Inflammatory macrophage treated with lipopolysaccharide for 4 hours (primary cell): ENCODE results near the gene NOTCH2.
A peak's percentile ranks its signal among the peaks of the same experiment; 100 is the strongest.

Experiments
- DNase-seq: peaks from one replicate; pipeline ENCODE4 v3.0.0-alpha.2; 2020

Gene NOTCH2

GRCh38 chr1:119971710-119972570, 97.5 kb downstream of the NOTCH2 start:
- DNase-seq, result no peak

- DNase-seq, result no peak
These were observed 100.9 kb downstream of the NOTCH2 start for GRCh38 chr1:119968601-119969000.

GRCh38 chr1:119968068-119968492, 101.4 kb downstream of the NOTCH2 start:
- DNase-seq, result peak; percentile 82

- no peak for DNase-seq
These were observed 102.8 kb downstream of the NOTCH2 start for GRCh38 chr1:119966681-119967080.

GRCh38 chr1:119966020-119966419, 103.4 kb downstream of the NOTCH2 start:
- DNase-seq, result peak; percentile 23

- DNase-seq, result no peak
These were observed 104.6 kb downstream of the NOTCH2 start for GRCh38 chr1:119964673-119965363.

GRCh38 chr1:119962296-119962968, 107.0 kb downstream of the NOTCH2 start:
- no peak for DNase-seq

GRCh38 chr1:119960501-119960900, 109.0 kb downstream of the NOTCH2 start:
- DNase-seq, result no peak

GRCh38 chr1:119959268-119960220, 109.9 kb downstream of the NOTCH2 start:
- DNase-seq, result no peak

- DNase-seq, result no peak
These were observed 111.2 kb downstream of the NOTCH2 start for GRCh38 chr1:119958223-119958622.

GRCh38 chr1:119956306-119956705, 113.2 kb downstream of the NOTCH2 start:
- no peak for DNase-seq

- no peak for DNase-seq
These were observed 114.7 kb downstream of the NOTCH2 start for GRCh38 chr1:119954476-119955422.

GRCh38 chr1:119953266-119953998, 116.0 kb downstream of the NOTCH2 start:
- DNase-seq, result no peak

GRCh38 chr1:119952496-119952895, 117.0 kb downstream of the NOTCH2 start:
- DNase-seq, result no peak

GRCh38 chr1:119948342-119949214, 120.9 kb downstream of the NOTCH2 start:
- peak; percentile 72 for DNase-seq

- no peak for DNase-seq
These were observed 122.0 kb downstream of the NOTCH2 start for GRCh38 chr1:119947468-119947867.

- no peak for DNase-seq
These were observed 122.7 kb downstream of the NOTCH2 start for GRCh38 chr1:119946724-119947123.

GRCh38 chr1:119943216-119943615, 126.2 kb downstream of the NOTCH2 start:
- no peak for DNase-seq

GRCh38 chr1:119941392-119941791, 128.1 kb downstream of the NOTCH2 start:
- no peak for DNase-seq
